KMS-11 (cell line): Measurements from ENCODE around the gene RHOD.

Source experiments
- H2AFZ ChIP-seq: fragments of 200-600 bp; sonication (generic); 2 replicates; pipeline ENCODE4 v1.6.1; 2016; ENCODE audit warnings: antibody characterized with exemption, mixed run types, low read depth
- H3K27ac ChIP-seq: fragments of 200-600 bp; sonication (generic); 2 replicates; pipeline ENCODE4 v1.6.1; 2016; ENCODE audit warnings: mild to moderate bottlenecking, mixed run types
- H3K27me3 ChIP-seq: fragments of 200-600 bp; sonication (generic); 2 replicates; pipeline ENCODE4 v1.6.1; 2017; ENCODE audit warnings: mild to moderate bottlenecking, low read depth, mixed run types, moderate library complexity; ENCODE audit not compliant: insufficient read depth
- H3K36me3 ChIP-seq: fragments of 200-600 bp; sonication (generic); 2 replicates; pipeline ENCODE4 v1.6.1; 2017; ENCODE audit warnings: mild to moderate bottlenecking, mixed run types; ENCODE audit not compliant: insufficient read depth
- H3K4me1 ChIP-seq: fragments of 200-600 bp; sonication (generic); 2 replicates; pipeline ENCODE4 v1.6.1; 2016; ENCODE audit warnings: mild to moderate bottlenecking, low read depth, mixed run types; ENCODE audit not compliant: poor library complexity, severe bottlenecking
- H3K4me2 ChIP-seq: fragments of 200-600 bp; sonication (generic); 2 replicates; pipeline ENCODE4 v1.7.0; 2016; ENCODE audit warnings: mild to moderate bottlenecking, mixed run types
- H3K4me3 ChIP-seq: fragments of 200-600 bp; sonication (generic); IDR thresholded peaks from 2 replicates; pipeline ENCODE4 v1.6.1; 2017; ENCODE audit warnings: low read depth, low read length, mixed read lengths; ENCODE audit not compliant: insufficient read depth
- H3K79me2 ChIP-seq: fragments of 200-600 bp; sonication (generic); 2 replicates; pipeline ENCODE4 v1.6.1; 2016; ENCODE audit warnings: low read depth, mixed run types; ENCODE audit not compliant: insufficient read depth
- H3K9ac ChIP-seq: fragments of 200-600 bp; sonication (generic); 2 replicates; pipeline ENCODE4 v1.6.1; 2016; ENCODE audit warnings: mild to moderate bottlenecking, mixed run types
- H4K20me1 ChIP-seq: fragments of 200-600 bp; sonication (generic); 2 replicates; pipeline ENCODE4 v1.6.1; 2016; ENCODE audit warnings: mild to moderate bottlenecking, mixed run types; ENCODE audit not compliant: insufficient read depth
- TF ChIP-seq, protein P1 (sequence below): fragments of 200-600 bp; sonication (generic); conservative IDR thresholded peaks from 2 replicates; pipeline ENCODE4 v1.6.1; 2017; ENCODE audit warnings: low read depth, mild to moderate bottlenecking, antibody characterized with exemption, low read length, moderate library complexity, mixed read lengths

The RHOD gene

DNA sequence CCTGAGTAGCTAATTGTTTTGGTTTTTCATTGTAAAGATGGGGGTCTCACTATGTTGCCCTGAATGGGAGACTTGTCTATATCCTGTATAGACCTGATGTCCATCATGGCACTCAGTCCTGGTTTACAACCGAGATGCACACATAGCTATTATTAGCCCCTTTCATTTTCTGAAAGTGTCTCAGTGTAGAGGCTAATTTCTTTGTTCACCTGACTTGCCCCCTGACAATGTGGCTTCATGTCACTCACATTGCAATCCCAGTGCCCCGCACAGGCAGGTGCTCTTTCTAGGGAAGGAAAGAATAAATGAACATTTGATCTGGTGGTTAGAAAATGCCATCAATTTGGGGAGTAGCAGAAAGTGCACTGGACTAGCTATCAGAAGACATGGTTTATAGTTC lies 49.3 kb downstream of the RHOD start:
- Histone ChIP-seq H3K27ac (peak overlapping the region; percentile 76), H3K9ac (peak overlapping the region; percentile 37; the same call in 1 of the 2 replicates), H3K79me2 (no peaks in the 10 kb centered on the region), H3K27me3 (no peaks in the 10 kb centered on the region), H3K36me3 (no peaks in the 10 kb centered on the region), H4K20me1 (no peaks in the 10 kb centered on the region), H2AFZ (peak overlapping the region; percentile 95), H3K4me2 (peak overlapping the region; percentile 100), H3K4me3 (no peak overlapping the region), H3K4me1 (peaks cover 51% of the 10 kb centered on the region)
- TF ChIP-seq, protein P1, sequence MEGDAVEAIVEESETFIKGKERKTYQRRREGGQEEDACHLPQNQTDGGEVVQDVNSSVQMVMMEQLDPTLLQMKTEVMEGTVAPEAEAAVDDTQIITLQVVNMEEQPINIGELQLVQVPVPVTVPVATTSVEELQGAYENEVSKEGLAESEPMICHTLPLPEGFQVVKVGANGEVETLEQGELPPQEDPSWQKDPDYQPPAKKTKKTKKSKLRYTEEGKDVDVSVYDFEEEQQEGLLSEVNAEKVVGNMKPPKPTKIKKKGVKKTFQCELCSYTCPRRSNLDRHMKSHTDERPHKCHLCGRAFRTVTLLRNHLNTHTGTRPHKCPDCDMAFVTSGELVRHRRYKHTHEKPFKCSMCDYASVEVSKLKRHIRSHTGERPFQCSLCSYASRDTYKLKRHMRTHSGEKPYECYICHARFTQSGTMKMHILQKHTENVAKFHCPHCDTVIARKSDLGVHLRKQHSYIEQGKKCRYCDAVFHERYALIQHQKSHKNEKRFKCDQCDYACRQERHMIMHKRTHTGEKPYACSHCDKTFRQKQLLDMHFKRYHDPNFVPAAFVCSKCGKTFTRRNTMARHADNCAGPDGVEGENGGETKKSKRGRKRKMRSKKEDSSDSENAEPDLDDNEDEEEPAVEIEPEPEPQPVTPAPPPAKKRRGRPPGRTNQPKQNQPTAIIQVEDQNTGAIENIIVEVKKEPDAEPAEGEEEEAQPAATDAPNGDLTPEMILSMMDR = no peak

DNA sequence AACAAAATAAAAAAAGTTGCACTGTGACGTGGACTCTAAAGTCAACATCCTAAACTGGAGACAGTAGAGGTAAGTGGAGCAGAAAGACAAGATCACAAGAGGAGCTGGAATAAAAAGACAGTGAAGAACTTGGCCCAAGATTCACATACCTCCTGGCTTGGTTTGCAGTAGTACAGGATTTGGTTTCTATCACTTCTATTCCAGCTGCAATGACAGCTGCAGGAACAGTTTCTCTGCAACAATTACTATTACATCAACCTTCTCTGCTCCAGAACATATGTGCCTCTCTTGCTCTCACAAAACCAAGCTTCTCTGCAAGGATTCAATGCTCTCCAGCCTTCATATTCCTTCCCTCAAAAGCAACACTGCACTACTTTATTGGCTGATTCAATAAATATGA lies 54.6 kb downstream of the RHOD start:
- Histone ChIP-seq H3K4me2 (peak overlapping the region; percentile 72), H3K27ac (peak overlapping the region; percentile 47; the same call in 1 of the 2 replicates), H3K79me2 (no peaks in the 10 kb centered on the region), H3K4me1 (peaks cover 86% of the 10 kb centered on the region), H3K4me3 (no peak overlapping the region), H3K27me3 (no peaks in the 10 kb centered on the region), H3K36me3 (no peaks in the 10 kb centered on the region), H4K20me1 (no peaks in the 10 kb centered on the region), H2AFZ (peak overlapping the region; percentile 45), H3K9ac (no peak overlapping the region)
- TF ChIP-seq, protein P1 = no peak

DNA sequence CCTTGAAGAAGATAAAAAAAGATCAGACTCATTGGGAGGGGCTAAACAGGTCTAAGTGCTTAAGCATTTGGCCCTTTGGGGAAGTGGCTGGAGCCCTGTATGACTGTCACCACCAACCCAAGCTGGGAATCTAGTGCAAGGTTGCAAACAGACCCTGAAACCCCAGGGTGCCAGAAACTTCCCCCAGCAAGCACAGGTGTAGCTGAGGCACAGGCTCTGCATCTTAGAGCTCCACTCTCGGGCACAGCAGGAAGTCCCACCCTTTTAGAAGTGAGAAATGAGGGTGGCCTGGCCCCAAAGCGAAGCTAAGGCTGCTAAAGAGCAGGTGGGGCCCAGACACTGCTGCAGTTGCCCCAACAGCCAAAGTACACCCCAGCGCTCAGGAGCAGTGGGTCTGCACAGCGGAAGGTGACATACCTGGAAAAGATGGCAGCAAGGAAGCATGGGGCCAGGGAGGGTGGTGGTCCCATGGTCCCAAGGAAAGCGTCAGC lies 56.6 kb downstream of the RHOD start:
- H3K4me3 ChIP-seq = no peak overlapping the region
- H4K20me1 ChIP-seq = no peaks in the 10 kb centered on the region
- H3K27me3 ChIP-seq = no peaks in the 10 kb centered on the region
- peak overlapping the region; percentile 86 for H3K27ac ChIP-seq
- H3K4me1 ChIP-seq = peaks cover 81% of the 10 kb centered on the region
- no peaks in the 10 kb centered on the region for H3K79me2 ChIP-seq
- H3K36me3 ChIP-seq = no peaks in the 10 kb centered on the region
- H3K9ac ChIP-seq = 0 out of 2 replicates have a peak overlapping the region, but pooled peaks have one; percentile 28
- TF ChIP-seq, protein P1 = no peak
- H3K4me2 ChIP-seq = peak overlapping the region; percentile 72
- peak overlapping the region; percentile 73; the same call in 1 of the 2 replicates for H2AFZ ChIP-seq

DNA sequence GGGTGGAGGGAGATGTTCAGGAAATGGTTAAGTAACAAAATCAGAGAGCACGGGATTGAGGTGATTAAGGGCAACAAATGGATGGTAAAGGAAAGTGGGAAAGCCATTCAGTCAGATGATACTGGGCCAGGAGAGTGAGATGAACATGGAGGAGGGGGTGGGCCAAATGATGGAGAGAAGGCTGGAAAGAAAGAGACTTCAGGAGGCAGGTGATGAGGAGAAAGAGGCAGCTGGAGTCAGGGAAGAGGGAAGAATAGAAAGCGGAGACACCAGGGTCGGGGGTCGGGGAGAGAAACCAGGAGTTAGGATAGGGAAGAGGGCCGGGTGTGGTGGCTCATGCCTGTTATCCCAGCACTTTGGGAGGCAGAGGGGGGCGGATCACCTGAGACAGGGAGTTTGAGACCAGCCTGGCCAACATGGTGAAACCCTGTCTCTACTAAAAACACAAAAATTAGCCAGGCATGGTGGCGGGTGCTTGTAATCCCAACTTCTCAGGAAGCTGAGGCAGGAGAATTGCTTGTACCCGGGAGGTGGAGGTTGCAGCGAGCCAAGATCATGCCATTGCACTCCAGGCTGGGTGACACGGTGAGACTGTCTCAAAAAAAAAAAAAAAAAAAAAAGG lies 57.7 kb downstream of the RHOD start:
- Histone ChIP-seq H3K9ac (no peak overlapping the region), H3K79me2 (no peaks in the 10 kb centered on the region), H3K27me3 (no peaks in the 10 kb centered on the region), H4K20me1 (no peaks in the 10 kb centered on the region), H3K4me2 (peak overlapping the region; percentile 72; the same call in 1 of the 2 replicates), H2AFZ (no peak overlapping the region), H3K36me3 (no peaks in the 10 kb centered on the region), H3K27ac (no peak overlapping the region), H3K4me3 (no peak overlapping the region), H3K4me1 (peaks cover 77% of the 10 kb centered on the region)
- TF ChIP-seq, protein P1 = no peak
